ENCODE measurements around the gene ATF3. TPM values are rescaled to one million over a fixed set of nuclear protein-coding genes. Genes with fewer than 3 reads are reported as not detected.
"Not testable (repeated sequence)": the region's sequence is repeated elsewhere in the genome, so short reads cannot be mapped to it uniquely, and the experiment has no call there.

Gene ATF3
- total RNA-seq, 2 donors from 2014 or later = 15.4 to 16.9 TPM

GRCh38 chr1:212633161-212633560, 24.6 kb downstream of the ATF3 start:
- Mint-ChIP-seq H3K27me3 (peaks cover 0 to 5% of the 10 kb centered on the region in 2 donors), H3K9me3 (peaks cover 2% of the 10 kb centered on the region), H3K4me1 (ENCODE audit: low read depth in 2 of 2) (peaks cover 34 to 36% of the 10 kb centered on the region in 2 donors), H3K27ac (no peak overlapping the region), H3K4me3 (no peak overlapping the region), H3K36me3 (peaks cover 10% of the 10 kb centered on the region)
- ATAC-seq (no peak), DNase-seq (ENCODE audit: low spot score) (no peak)

DNA sequence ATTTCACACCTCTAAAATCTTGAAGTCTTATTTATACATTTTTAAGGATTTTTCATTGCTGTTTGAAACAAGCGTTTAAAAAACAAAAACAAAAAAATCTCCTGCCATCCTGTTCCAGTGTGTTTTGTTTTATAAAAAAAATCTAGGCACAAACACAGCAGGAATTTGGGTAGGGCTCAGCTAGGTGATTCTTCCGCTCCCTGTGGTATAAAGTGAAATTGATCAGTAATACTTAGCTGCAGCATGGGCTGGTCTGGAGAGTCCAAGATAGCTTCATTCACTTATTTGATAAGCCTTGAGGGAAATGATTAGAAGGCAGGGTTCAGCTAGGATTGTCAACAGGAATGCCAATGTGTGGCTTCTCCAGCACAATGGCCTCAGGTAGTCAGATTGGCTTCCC, 25.7 kb downstream of the ATF3 start:
- H3K27me3 Mint-ChIP-seq = peaks cover 2 to 11% of the 10 kb centered on the region in 2 donors
- peak overlapping the region; percentile 77 to 79 for H3K27ac Mint-ChIP-seq
- peaks cover 2% of the 10 kb centered on the region for H3K9me3 Mint-ChIP-seq
- no peak overlapping the region for H3K4me3 Mint-ChIP-seq
- DNase-seq (ENCODE audit: low spot score) (no peak), ATAC-seq (no peak)
- peaks cover 37% of the 10 kb centered on the region in 2 donors for H3K4me1 Mint-ChIP-seq (ENCODE audit: low read depth in 2 of 2)
- H3K36me3 Mint-ChIP-seq = peaks cover 10% of the 10 kb centered on the region

GRCh38 chr1:212635141-212635631, 26.6 kb downstream of the ATF3 start:
- DNase-seq (ENCODE audit: low spot score) (no peak), ATAC-seq (peak; percentile 66 to 87)
- peaks cover 10% of the 10 kb centered on the region for H3K36me3 Mint-ChIP-seq
- peaks cover 11 to 17% of the 10 kb centered on the region in 2 donors for H3K27me3 Mint-ChIP-seq
- H3K4me3 Mint-ChIP-seq = peak overlapping the region; percentile 62
- H3K9me3 Mint-ChIP-seq = peaks cover 2% of the 10 kb centered on the region
- peak overlapping the region; percentile 77 to 79 for H3K27ac Mint-ChIP-seq
- peaks cover 37 to 40% of the 10 kb centered on the region in 2 donors for H3K4me1 Mint-ChIP-seq (ENCODE audit: low read depth in 2 of 2)

DNA sequence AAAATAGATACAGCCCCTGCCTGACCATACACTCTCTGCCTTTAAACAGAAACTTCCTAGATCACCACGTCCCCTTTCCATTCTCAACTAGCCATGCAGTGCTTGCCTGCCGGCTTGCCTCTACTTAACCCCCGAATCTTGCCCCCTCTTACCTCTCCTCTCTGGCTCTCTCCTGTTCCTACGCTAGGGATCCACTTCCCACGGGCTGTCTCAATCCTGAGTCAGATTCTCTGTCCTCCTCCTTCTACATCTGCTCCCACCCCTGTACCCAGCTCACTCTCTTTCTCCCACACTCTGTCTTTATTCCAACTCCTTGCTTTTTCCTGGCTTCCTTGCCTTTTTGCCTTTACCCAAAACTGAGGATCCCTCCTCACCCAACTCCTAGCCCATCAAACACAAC, 29.3 kb downstream of the ATF3 start:
- peak overlapping the region; percentile 35 for H3K4me3 Mint-ChIP-seq
- peaks cover 37% of the 10 kb centered on the region in 2 donors for H3K4me1 Mint-ChIP-seq (ENCODE audit: low read depth in 2 of 2)
- H3K27ac Mint-ChIP-seq = peak overlapping the region; percentile 53 to 79
- H3K9me3 Mint-ChIP-seq = peaks cover 2% of the 10 kb centered on the region
- H3K27me3 Mint-ChIP-seq = peaks cover 23 to 28% of the 10 kb centered on the region in 2 donors
- peaks cover 15% of the 10 kb centered on the region for H3K36me3 Mint-ChIP-seq
- ATAC-seq = no peak
- no peak for DNase-seq (ENCODE audit: low spot score)

- Mint-ChIP-seq H3K9me3 (peaks cover 2% of the 10 kb centered on the region), H3K4me1 (ENCODE audit: low read depth in 2 of 2) (peaks cover 37% of the 10 kb centered on the region in 2 donors), H3K36me3 (peaks cover 15% of the 10 kb centered on the region), H3K4me3 (peak overlapping the region; percentile 35), H3K27ac (peak overlapping the region; percentile 53 to 79), H3K27me3 (peaks cover 23 to 30% of the 10 kb centered on the region in 2 donors)
- DNase-seq (ENCODE audit: low spot score) (no peak), ATAC-seq (no peak)
Measured at GRCh38 chr1:212638492-212639151, 30.1 kb downstream of the ATF3 start.

GRCh38 chr1:212639524-212639923, 31.0 kb downstream of the ATF3 start:
- not testable (repeated sequence) for H3K9me3 Mint-ChIP-seq; DNase-seq (ENCODE audit: low spot score); H3K4me3 Mint-ChIP-seq; ATAC-seq
- H3K36me3 Mint-ChIP-seq = peaks cover 11% of the 10 kb centered on the region
- H3K27me3 Mint-ChIP-seq = peaks cover 23 to 30% of the 10 kb centered on the region in 2 donors
- H3K4me1 Mint-ChIP-seq (ENCODE audit: low read depth in 2 of 2) = peaks cover 34 to 35% of the 10 kb centered on the region in 2 donors
- peak overlapping the region in 1 of 2 donors; percentile 16 for H3K27ac Mint-ChIP-seq

DNA sequence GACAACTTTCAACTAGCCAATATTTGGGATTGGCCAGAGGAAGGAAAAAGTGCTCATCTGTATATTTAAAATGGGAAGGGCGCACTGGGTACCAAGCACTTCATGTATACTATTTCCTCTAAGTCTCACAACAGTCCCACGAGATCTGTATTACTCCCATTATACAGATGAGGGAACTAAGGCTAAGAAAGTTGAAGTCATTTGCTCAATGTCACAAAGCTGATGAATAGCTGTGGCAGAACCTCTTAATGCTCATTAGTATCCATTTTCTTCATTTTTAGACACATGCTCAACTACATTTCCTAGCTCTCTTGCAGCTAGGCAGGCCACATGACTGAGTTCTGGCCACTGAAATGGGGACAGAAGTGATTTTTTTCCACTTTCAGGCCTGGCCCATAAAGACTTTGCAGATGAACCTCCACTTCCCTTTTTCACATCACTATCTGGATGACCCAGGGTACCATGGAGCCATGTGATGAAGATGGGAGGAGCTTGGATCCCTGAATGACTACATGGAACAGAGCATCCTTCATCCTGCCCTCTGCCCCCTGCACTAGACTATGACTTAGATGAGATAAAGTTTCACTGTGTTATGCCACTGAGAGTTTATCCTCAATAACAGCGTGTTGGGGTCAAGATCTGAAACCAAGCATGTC, 31.8 kb downstream of the ATF3 start:
- Mint-ChIP-seq H3K27ac (peak overlapping the region in 1 of 2 donors; percentile 16), H3K4me1 (ENCODE audit: low read depth in 2 of 2) (peaks cover 26 to 27% of the 10 kb centered on the region in 2 donors), H3K36me3 (peaks cover 4% of the 10 kb centered on the region), H3K4me3 (no peak overlapping the region), H3K9me3 (no peaks in the 10 kb centered on the region), H3K27me3 (peaks cover 23 to 32% of the 10 kb centered on the region in 2 donors)
- ATAC-seq = no peak
- no peak for DNase-seq (ENCODE audit: low spot score)

GRCh38 chr1:212641956-212642355, 33.4 kb downstream of the ATF3 start:
- peaks cover 32 to 38% of the 10 kb centered on the region in 2 donors for H3K27me3 Mint-ChIP-seq
- H3K9me3 Mint-ChIP-seq = no peaks in the 10 kb centered on the region
- H3K27ac Mint-ChIP-seq = no peak overlapping the region

GRCh38 chr1:212643877-212644276, 35.3 kb downstream of the ATF3 start:
- Mint-ChIP-seq H3K4me1 (ENCODE audit: low read depth in 2 of 2) (peaks cover 0 to 3% of the 10 kb centered on the region in 2 donors), H3K4me3 (no peak overlapping the region)

More at GRCh38 chr1:212641956-212642355, 33.4 kb downstream of the ATF3 start:
- H3K36me3 Mint-ChIP-seq = peaks cover 4% of the 10 kb centered on the region
- ATAC-seq (no peak), DNase-seq (ENCODE audit: low spot score) (no peak)
- no peak overlapping the region for H3K4me3 Mint-ChIP-seq
- H3K4me1 Mint-ChIP-seq (ENCODE audit: low read depth in 2 of 2) = peaks cover 9 to 11% of the 10 kb centered on the region in 2 donors

DNA sequence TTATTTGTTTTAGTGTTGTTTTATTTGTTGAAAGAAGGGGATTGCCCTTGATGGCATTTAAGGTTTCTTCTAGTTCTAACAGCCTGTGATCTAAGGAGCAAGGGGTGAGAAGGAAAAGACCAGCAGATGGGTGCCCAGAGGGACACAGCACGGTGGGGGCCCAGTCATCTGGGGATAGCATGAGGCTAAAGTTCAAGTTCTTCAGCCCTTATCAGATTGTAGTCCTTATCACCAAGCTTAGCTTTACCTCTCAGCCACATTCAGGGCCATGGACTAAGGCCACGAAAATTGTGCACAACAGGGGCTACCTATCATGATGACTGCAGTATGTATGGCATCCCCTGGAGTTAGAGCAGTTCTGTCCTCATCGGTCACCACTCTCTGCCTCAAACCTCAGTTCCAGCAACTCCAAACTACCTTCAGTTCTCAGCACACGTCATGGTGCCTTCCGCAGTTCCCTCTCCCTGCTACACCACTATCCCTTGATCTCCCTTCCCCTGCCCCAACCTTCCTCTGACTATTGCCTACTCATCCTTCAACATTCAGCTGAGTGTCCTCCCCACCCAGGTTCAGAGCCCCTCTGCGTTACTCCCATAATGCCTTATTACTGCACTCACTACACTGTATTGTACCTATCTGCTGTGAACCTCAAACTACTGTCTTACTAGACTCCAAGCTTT, 36.4 kb downstream of the ATF3 start:
- H3K27me3 Mint-ChIP-seq = peaks cover 23 to 24% of the 10 kb centered on the region in 2 donors
- H3K4me1 Mint-ChIP-seq (ENCODE audit: low read depth in 2 of 2) = no peaks in the 10 kb centered on the region
- H3K36me3 Mint-ChIP-seq = peaks cover 4% of the 10 kb centered on the region
- no peak overlapping the region for H3K4me3 Mint-ChIP-seq
- peak overlapping the region in 1 of 2 donors; percentile 66 for H3K27ac Mint-ChIP-seq
- peak in 1 of 2 donors; percentile 53 for ATAC-seq
- no peaks in the 10 kb centered on the region for H3K9me3 Mint-ChIP-seq
- DNase-seq (ENCODE audit: low spot score) = no peak

More at GRCh38 chr1:212643877-212644276, 35.3 kb downstream of the ATF3 start:
- H3K9me3 Mint-ChIP-seq = no peaks in the 10 kb centered on the region
- peaks cover 32% of the 10 kb centered on the region in 2 donors for H3K27me3 Mint-ChIP-seq
- DNase-seq (ENCODE audit: low spot score) (no peak), ATAC-seq (no peak)
- no peak overlapping the region for H3K27ac Mint-ChIP-seq
- H3K36me3 Mint-ChIP-seq = peaks cover 4% of the 10 kb centered on the region

DNA sequence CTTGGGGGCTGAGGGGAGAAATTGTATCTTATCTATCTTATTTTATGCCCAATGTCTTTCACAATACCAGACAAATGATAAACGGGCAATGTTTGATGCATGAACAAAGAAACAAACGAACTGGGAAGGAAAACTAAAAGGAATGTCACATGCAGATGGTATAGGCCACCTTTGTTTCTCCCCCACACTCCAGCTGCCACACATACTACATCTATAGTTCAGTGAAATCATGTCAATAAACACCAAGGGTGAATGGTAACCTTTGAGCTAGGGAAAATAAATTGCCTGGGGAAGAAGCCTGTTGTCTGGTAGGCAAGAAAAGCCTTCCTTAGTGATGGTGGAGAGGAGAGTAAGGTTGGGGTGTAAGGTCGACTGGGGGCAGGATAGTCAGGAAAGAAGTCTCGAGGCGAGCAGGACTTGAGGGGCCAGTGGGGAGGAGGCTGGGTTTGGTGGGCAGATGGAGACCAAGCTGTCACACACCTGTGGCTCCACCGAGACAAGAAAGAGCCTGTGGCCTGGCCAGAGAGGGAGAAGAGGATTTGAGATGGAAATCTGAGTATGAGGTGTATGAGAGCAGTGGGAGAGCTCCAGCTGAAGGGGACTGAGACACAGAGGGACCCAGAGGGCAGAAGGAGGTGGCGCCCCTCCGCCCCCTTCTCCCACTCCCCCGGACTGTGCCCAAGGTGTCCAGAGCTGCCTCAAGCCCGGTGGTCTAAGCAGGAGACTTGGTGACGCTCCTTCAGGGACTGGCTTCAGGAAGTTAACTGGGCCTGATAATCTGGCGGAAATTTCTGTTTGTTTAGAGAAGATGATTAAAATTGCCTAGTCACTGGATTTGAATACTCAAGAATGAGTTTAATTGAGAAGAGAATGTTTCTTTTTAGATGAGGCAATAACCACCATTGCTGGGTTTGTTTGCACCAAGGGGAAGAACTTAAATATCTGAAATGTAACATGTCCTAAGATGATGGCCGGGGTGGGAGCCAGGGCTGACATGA, 37.3 kb downstream of the ATF3 start:
- Mint-ChIP-seq H3K4me1 (ENCODE audit: low read depth in 2 of 2) (no peaks in the 10 kb centered on the region), H3K36me3 (peaks cover 3% of the 10 kb centered on the region), H3K27me3 (peaks cover 16 to 17% of the 10 kb centered on the region in 2 donors), H3K4me3 (no peak overlapping the region), H3K27ac (peak overlapping the region in 1 of 2 donors; percentile 66), H3K9me3 (no peaks in the 10 kb centered on the region)
- DNase-seq (ENCODE audit: low spot score) (no peak), ATAC-seq (no peak)

DNA sequence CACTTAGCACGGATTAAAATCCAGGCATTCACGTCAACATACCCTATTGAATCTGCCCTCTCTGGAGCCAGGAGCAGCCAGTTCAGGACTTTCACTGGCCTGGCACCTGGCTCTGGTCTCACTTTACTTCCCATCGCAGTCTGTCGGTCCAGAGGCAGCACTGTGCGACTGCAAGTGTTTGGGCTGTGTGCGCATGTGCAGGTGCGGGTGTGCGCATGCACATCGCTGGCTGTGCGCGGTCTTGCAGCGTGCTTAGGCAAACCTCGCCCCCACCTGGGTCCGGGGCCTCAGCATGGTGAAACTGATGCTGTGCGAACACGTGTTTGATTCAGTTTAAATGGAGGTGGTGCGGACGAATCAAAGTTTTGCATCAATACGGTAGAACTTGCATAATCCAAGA, 38.0 kb downstream of the ATF3 start:
- Mint-ChIP-seq H3K27me3 (peaks cover 10 to 11% of the 10 kb centered on the region in 2 donors), H3K4me1 (ENCODE audit: low read depth in 2 of 2) (no peaks in the 10 kb centered on the region), H3K36me3 (no peaks in the 10 kb centered on the region), H3K4me3 (no peak overlapping the region), H3K9me3 (no peaks in the 10 kb centered on the region), H3K27ac (peak overlapping the region in 1 of 2 donors; percentile 66)
- ATAC-seq (no peak), DNase-seq (ENCODE audit: low spot score) (no peak)

GRCh38 chr1:212647004-212647403, 38.4 kb downstream of the ATF3 start:
- H3K4me1 Mint-ChIP-seq (ENCODE audit: low read depth in 2 of 2) = no peaks in the 10 kb centered on the region
- peaks cover 10 to 14% of the 10 kb centered on the region in 2 donors for H3K27me3 Mint-ChIP-seq
- H3K4me3 Mint-ChIP-seq = no peak overlapping the region
- no peak overlapping the region for H3K27ac Mint-ChIP-seq
- no peak for DNase-seq (ENCODE audit: low spot score)
- no peaks in the 10 kb centered on the region for H3K9me3 Mint-ChIP-seq
- H3K36me3 Mint-ChIP-seq = no peaks in the 10 kb centered on the region
- no peak for ATAC-seq

Data from natural killer cell treated with Interleukin-12 subunit alpha and Interleukin-12 subunit beta and Interleukin-15 and Interleukin-18, amount 100 ng/mL, for 72 hours (primary cell).